GM21825 (cell line): Measurements from ENCODE around the gene HDDC2.

Experiments used
- ATAC-seq: cut with Tn5 transposase; IDR thresholded peaks from one replicate; pipeline ENCODE4 v1.9.1; 2021; ENCODE audit warnings: mild to moderate bottlenecking, moderate library complexity; ENCODE audit not compliant: unreplicated experiment

The HDDC2 gene, protein sequence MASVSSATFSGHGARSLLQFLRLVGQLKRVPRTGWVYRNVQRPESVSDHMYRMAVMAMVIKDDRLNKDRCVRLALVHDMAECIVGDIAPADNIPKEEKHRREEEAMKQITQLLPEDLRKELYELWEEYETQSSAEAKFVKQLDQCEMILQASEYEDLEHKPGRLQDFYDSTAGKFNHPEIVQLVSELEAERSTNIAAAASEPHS

DNA sequence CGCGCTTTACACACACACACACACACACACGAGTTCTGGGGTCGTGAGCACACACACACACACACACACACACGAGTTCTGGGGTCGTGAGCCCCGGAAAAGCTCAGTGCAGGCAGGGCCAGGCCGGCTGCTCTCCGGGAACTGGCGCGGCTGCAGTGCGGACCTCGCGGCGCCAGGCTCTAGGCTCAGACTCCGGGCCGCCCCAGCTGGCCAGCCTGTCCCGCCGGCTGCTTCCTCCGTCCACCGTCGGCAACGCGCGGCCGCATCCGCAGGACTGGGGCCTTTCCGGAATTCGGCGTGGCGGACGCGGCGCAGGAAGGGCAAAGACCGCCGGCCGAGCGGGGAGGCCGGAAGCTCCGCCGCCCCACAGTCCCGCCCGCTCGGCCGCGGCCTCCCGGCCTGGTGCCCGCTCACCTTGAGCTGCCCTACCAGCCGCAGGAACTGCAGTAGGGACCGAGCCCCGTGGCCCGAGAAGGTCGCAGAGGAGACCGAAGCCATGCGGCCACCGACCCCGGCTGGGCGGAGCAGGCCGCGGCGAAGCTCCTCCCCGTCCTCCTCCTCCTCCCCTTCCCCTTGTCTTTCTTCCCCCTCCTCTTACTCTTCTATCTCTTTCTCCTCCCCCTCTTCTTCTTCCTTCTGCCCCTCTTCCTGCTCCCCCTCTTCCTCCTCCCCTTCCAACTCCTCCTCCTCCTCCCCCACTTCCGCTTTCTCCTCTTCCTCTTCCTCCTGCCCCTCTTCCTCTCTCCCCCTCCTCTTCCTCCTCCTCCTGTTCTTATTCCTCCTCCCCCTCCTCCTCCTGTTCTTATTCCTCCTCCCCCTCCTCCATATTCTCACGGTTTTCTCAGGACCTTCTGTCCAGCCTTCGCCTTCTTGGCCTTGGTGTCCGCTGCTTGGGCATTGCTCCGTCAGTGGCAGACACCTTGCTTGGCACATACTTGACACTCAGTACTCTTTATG is at the start of gene HDDC2:
Gene HDDC2, minus strand, starts transcription at position 533 of the 957 bp plus-strand sequence. Its CDS starts 35 bp downstream, at position 498.
- ATAC-seq, result peak; percentile 86

DNA sequence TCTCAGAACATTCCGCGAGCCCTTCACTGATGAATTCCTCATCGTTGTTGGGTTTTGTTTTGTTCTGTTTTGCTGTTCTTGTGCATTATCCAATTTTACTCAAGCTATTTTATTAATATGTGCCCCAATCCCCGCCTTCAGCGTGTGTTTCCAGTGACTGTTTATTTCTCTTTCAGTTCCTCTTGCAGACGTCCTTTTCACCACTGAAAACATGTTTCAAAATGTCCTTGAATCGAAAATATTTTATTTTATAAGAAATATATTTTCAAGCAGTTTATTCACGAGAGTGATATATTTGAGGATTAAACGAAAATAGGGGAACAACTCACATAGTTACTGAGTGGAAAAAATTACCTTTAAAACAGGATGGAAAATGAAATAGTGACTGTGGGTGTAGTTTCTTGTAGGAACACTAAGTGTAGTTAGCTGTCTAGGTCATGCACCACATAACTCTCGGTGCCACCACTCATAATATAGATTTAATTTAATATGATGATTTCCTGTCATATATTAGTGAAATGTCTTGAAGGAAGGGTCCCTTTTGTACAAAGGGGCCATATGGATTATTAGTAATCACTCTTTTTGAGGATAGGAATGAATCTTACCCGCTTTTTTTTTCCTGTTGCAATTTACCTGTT is 45.3 kb upstream of the HDDC2 start:
- peak; percentile 79 for ATAC-seq

DNA sequence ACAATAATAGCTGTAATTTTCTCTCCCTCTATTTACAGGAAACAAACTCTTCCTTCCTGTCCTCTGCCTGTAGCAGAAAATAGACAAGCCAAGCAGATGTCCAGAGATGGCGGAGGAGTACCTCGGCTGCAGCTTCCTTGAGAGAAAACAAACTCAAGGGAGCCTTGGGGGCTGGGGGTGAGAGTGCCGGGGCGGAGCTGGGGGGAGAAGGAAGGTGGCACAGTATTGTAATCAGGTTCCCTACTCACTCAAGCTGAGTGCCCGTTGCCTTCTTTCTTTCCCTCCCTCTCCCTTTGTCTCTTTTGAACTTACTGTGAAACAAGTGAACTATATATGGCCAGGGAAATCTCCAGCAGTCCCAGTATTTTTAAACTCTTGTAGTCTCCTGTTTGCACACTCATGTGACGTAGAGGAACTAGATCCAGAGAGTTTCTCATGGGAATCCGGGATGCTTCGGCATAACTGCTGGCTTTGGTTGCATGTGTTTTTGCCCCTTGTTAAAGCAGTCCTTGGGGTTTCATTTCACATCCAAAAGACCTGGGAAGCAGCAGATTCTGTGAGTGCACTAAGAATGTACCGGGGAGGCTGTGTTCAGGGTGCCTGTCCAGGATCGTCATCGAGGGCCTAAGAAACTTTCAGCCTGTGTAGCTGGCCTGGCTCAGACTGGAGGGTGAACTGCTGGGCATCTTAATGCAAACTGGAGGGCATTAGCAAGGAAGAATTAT is 44.6 kb upstream of the HDDC2 start:
- ATAC-seq, result peak; percentile 44

DNA sequence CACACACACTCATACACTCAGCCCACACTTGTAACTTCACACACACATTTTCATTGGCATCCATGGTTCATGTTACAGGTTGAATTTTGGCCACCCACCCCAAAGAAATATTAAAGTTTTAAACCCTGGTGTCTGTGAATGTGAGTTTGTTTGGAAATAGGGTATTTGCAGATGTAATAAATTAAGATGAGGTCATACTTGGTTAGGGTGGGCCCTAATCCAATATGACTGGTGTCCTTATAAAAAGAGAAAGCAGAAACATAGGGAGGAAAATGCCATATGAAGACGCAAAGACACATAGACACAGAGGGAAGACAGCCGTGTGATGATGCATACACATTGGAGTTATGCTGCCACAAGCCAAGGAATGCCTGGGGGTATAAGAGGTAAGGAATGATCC is 39.7 kb upstream of the HDDC2 start:
- ATAC-seq, result no peak

DNA sequence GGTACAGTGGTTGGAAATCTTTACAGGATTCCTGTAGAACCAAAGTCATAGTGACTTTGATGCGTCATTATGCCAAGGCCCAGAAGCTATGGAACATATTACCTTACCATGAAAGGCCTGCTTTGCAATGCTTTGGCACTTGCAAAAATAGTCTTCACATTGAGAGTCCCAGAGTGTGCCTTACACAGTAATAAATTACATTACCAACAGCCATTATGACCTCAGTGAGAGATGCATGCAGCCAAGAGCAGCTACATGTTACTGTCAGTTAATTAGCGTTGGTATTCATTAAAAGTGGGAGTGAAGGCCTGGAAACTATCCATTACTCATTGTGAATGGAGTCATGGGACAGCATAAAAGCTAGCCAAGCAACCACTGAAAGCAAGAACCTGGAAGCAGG is 39.2 kb upstream of the HDDC2 start:
- no peak for ATAC-seq

DNA sequence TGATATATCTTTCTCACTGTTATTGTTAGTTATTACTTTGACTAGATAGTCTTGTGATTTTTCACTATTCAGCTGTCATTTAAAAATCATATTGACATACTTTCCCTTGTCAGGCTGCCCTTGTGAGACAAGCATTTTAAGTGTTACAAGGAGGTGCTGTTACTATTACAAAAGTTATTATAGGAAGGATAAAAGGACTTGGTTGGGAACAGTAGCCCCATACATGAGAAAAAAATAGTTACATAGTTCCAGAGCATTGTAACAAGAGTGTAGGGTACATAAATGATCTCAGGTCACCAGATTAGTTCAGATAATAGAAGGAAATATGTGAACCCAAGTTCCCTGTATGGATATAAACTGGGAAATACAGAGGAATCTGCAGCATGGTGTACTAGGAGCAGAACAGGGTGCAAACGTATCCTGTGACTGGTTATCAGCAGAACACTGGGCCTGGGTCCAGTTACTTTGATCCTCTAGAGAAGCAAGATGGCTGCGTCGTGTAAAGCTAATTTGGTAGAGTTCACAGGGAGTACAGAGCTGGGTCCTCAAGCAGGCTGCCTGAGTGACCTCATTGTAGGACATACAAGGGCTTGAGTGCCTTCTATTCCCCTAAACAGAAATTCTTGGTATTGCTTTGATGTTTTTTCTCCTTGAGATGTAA is 38.5 kb upstream of the HDDC2 start:
- ATAC-seq, result no peak

DNA sequence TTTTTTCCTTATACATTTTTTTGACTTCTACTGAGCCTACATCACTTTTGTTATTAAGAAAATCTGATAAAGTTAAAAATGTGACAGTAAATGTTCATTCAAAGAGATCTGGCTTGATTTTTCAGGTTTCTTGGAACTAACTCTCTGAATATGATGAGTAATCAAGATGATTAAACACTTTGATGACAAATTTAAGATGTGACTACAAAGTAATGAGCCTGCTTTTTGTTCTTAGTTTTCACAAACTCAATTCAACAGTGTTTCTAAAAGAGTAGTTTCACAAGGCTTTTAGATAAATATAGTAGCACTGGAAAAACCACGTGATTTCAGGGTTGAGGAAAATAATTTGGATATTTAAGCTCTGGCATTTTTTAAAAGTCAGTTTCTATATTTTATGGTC is 37.9 kb upstream of the HDDC2 start:
- ATAC-seq, result no peak

DNA sequence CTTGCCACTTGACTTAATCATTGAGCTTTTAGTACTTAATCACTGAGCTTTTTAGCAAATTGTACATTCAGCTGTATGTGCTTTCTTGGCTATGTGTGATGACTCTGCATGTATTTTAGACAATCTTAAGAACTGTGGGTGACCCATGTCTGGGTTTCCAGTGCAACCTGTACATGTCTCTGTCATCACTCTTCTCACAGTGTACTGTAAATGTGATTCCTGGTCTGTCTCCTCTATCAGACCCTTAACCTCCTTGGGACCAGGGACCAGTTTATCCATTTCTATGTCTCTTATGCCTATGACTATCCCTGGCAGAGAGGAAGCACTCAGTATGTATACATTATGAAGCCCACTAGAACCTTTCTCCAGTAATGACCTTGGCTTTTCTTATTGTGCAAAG is 36.6 kb upstream of the HDDC2 start:
- ATAC-seq, result no peak

DNA sequence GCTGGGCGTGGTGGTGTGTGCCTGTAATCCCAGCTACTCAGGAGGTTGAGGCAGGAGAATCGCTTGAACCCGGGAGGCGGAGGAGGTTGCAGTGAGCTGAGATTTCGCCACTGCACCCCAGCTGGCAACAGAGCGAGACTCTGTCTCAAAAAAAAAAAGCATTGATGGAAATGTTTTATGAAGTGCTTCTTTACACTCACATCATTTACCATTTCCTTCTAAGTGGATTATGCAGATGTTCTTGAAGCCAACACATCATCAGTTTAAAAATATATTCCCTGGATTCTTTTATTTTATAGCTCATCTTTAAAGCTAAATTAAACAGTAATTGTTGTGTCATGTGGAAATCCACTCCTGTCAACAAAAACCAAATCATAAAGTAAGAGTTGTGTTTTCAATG is 35.9 kb upstream of the HDDC2 start:
- ATAC-seq, result no peak

DNA sequence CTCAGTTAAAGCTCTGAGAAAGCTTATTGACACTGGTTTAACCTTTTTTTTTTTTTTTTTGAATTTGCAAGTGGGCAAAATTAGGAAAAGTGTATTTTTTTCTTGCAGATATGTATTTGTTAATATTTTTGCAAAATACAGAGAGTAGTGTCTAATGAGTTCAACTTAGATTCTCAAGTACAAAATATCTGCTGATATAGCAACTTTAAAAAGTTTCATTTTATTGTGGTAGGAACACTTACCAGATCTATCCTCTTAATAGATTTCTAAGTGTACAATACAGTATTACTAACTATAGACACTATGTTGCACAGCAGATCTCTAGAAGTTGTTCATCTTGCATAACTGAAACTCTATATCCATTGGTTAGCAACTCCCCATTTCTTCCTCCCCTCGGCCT is 30.9 kb upstream of the HDDC2 start:
- ATAC-seq, result no peak

DNA sequence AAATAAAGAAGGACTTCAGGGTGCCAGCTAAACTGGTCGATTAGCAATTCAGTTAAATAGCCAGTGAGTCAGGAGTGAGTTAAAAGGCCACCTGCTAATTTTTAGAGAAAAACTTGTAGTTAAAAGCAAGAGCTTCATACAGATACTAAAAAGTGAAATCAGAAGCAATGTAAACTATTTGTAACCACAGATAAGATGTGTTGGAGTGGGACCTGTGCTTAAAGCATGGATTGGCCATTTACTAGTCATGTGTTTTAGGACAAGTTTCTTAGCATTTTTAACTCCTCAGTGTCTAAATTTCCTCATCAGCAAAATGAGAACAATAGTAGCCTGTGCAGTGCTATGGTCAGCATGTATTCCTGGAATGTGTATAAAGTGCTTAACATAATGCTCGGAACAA is 23.8 kb upstream of the HDDC2 start:
- no peak for ATAC-seq

DNA sequence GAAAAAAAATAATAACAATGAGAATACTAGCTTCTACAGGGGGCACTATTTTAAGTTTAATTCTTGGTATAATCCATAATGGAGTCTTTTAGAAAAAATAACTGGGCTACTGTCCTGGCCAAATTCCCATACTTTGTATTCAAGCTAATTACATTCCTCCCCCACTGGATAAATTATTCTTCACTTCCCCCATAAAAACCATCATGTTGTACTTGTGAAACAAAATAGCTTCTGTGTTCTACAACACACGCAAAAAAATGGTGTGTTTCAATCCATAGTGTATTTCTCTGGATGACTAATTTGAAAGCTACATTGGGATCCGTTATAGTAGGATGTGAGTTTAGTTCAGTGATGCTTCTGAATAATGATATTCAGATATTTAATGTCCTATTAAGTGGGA is 21.6 kb upstream of the HDDC2 start:
- no peak for ATAC-seq

DNA sequence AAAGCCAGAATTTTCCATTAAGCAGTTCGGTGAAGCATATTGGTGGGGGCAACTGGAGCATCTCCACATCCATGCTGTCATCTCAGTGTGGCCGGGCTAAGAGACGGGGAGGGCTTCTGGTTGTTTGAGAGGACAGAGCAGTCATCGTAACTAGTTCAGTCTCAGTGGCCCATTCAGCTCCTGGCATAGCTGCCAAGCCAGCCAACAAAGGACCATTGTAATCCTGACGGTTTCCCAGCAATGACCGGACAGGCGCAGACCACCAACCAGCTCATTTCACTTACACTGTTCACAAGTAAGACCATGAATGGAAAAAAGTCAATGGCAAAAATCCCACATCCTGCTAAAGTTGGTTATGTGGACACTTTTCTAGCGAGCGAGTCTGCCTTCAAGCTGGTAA is 14.9 kb upstream of the HDDC2 start:
- ATAC-seq, result no peak

DNA sequence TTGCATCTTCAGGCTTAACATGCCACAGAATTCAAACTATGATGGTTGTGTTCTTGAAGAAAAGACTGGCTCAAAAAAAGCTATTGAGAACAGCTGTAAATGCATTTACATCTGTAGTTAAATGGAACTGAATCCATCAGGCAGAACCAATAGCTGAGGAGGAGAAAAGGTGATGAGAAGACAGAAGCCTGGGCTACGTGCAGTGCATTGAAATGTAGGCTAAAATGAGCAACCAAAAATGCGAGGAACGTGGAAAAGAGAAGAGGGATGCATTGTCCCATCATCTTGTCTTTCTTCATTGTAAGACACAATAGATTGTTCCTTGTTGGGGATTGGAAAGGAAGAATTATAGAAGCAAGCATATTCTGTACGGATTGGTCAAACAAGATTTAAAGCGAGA is 13.8 kb upstream of the HDDC2 start:
- ATAC-seq, result no peak

DNA sequence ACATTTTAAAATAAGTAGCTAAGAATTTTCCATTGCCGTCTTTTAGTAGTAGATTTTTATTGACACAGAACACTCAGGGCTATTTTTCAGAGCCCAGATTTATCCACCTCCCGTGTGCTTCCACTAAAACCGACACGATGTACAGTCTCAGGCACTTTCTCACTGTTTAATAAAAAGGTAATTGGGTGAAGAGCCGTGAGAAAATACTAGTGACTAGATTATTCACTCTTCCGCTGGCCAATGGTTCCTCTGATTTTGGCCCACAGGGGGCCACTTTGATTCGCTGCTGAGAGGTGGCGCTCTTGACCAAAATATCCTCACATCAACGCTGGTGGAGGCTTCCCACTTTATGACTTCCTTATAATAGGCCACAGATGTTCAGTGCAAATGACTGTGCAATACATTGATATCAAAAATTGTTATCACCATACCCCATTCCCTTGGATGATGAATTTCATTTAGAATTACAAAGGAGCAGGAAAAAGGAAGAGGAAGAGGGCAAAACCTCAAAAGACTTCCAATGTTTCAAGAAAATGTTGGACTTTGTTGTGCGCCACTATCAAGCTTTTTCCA is 12.3 kb upstream of the HDDC2 start:
- peak; percentile 92 for ATAC-seq

DNA sequence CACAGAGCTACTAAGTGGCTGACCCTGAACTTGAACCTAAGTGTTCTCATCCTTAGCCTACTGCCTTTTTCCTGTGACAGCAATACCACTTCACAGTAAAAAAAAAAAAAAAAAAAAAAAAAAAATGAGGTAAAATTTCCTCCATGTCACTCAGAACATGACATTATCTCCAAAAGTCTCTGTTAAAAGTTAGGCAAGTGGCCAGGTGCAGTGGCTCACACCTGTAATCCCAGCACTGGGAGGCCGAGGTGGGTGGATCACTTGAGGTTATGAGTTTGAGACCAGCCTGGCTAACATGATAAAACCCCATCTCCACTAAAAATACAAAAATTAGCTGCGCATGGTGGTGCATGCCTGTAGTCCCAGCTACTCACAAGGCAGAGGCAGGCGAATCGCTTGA is 11.2 kb upstream of the HDDC2 start:
- no peak for ATAC-seq

DNA sequence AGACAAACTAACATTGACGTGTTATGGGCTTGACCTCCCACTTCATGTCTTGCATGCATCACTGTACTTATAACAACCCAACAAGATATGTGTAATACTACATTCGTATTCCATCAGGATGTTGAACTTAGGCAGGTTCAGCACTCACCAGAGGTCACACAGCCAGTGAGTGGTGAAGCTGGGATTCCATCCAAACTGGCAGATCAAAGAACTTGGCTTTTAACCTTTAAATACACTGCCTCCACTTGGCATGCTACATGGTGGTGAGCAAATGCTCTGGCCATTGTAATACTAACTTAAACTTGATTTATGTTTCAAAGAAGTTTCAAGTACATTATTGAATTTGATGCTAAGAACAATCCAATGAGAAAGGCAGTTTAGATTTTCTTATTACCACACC is 10.7 kb upstream of the HDDC2 start:
- ATAC-seq, result no peak

DNA sequence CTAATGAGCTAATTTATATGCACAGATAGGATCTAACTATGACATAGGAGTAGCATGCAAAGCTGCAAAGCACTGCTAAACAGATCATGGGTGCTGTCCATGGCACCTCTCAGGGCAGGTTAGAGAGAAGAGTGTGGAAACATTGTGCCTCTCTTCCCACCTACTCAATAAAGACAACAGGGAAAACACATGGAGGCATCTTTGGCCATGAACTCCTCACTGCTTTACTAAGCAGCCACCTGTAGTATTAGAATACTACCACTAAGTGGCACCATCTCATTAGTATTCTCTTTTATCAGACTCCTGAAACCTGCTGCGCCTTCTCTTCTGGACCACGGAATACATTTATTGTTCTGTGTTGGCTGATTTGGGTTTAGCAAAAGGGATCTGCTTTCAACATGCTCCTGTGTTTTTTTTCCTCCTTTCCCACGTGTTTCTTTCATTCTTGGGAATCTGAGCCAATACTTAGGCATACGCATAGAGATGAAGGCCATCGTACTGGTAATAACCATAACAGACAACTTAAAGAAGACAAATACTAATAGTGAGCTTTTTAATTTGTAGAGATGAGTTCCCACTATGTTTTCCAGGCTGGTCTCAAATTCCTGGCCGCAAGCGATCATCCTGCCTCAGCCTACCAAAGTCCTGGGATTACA is 9.4 kb upstream of the HDDC2 start:
- ATAC-seq, result peak; percentile 76

DNA sequence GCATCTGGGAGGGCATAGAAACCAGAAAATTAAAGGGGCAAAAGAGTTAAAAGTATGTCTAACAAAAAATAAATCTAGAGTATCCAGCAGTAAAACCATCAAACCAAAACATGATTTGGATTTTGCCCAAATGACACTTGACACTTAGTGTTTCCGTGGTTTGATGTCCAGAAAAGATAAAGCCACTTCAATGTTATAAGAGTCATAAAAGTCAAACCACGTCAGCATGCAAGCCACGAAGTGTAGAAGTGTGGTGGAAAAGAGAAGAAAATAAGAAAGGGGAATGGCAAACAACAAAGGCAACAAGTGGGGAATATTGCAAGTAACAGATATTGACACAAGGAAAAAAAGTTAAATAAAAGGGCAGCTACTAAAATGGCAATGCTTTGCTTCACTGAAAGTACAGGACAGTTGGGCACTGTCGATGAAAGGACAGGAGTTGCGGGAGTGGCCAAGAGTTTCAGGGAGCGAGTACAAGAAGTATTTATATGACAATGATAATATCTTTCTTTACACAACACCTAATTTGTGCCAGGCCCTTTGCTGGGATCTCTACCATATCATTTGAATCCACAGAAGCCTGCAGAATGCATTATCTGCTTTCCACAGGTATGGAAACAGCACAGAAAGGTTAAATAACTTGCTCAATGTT is 6.3 kb upstream of the HDDC2 start:
- no peak for ATAC-seq
